ENCODE data around the gene RAB6A. TPM values are rescaled to one million over a fixed set of nuclear protein-coding genes. Genes with fewer than 3 reads are reported as not detected.

RAB6A gene
- total RNA-seq, 4 donors from 2014 or later, result 119 to 178 (median 151) TPM

- TF ChIP-seq, protein P1, sequence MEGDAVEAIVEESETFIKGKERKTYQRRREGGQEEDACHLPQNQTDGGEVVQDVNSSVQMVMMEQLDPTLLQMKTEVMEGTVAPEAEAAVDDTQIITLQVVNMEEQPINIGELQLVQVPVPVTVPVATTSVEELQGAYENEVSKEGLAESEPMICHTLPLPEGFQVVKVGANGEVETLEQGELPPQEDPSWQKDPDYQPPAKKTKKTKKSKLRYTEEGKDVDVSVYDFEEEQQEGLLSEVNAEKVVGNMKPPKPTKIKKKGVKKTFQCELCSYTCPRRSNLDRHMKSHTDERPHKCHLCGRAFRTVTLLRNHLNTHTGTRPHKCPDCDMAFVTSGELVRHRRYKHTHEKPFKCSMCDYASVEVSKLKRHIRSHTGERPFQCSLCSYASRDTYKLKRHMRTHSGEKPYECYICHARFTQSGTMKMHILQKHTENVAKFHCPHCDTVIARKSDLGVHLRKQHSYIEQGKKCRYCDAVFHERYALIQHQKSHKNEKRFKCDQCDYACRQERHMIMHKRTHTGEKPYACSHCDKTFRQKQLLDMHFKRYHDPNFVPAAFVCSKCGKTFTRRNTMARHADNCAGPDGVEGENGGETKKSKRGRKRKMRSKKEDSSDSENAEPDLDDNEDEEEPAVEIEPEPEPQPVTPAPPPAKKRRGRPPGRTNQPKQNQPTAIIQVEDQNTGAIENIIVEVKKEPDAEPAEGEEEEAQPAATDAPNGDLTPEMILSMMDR (IDR thresholded peaks at IDR 0.05), result no peak
- no peak for TF ChIP-seq POLR2A (IDR thresholded peaks at IDR 0.05)
- no peak for DNase-seq (ENCODE audit: low spot score in 2 of 2)
- WGBS, 2 donors, result 40 to 50% methylated on average over 26 of the region's 26 CpGs
- H3K4me3 ChIP-seq (ENCODE audit: low read depth, poor library complexity, severe bottlenecking), result no peak within 1 kb of the TSS
- intact Hi-C loops (cut with DNase I; ENCODE audit: low total_unique reads), result no loop called here
Observed at GRCh38 chr11:73645972-73646631, 114.8 kb downstream of the RAB6A start, which contains the start of gene PLEKHB1. Gene PLEKHB1 (plus strand): TSS chr11:73646581. CDS start chr11:73646609, 28 bp downstream.

DNA sequence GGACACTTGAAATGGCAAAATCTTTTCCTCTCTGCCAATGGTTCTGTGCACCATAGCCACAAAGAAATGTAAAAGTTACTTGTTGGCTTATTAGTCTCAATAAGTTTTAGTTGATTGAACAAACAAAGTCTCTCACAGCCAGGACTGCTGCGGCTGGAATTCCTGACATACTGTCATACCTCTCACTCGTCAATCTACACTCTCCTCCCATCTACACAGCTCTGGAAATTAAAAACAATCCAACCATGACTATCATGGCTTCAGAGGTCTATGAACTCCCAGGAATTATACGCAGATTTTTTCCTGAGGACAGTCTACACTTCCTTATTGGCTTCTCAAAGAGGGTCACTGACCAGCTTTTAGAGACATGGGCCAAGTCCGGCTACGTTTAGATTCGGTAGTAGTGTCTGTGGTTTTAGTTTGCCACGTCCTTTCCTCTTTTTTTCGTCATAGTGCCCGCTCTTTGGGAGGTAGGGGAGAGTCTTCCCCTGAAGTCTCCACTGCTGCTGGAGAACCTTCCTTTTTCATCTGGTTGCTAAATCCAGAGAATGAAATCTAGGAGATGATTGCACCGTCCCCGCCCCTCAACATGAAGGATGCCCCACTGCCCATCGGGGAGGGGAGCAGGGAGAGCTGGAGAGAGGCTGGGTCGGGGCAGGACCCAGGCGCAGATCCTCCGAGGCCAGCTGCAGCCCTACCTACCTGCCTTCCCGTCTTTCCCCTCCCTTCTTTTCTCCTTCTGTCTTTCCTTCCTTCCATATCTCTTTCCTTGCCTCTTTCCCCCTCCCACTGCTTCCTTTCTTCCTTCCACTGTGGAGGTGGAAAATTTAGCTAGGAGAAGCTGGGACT is 115.5 kb downstream of the RAB6A start:
- H3K4me3 ChIP-seq (ENCODE audit: low read depth, poor library complexity, severe bottlenecking), result no peak overlapping the region
- 36 to 46% methylated on average over 16 of the region's 16 CpGs for WGBS, 2 donors
- DNase-seq (ENCODE audit: low spot score in 2 of 2), result no peak
- intact Hi-C loops (cut with DNase I; ENCODE audit: low total_unique reads), result no loop called here
- TF ChIP-seq, protein P1 (IDR thresholded peaks at IDR 0.05), result no peak
- TF ChIP-seq POLR2A (IDR thresholded peaks at IDR 0.05), result no peak

DNA sequence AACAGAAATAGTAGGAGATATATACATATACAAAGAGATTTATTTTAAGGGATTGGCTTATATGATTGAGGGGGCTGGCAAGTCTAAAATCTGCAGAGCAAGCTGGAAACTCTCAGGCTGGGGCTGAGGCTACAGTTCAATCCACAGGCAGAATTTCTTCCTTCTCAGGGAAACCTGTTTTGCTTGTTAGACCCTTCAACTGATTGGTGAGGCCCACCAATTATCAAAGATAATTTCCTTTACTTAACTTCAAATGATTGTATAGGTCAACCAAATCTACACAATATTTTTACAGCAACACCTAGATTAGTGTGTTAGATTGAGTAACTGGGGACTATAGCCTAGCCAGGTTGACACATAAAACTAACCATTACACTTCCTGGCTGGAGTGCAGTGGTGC is 119.2 kb downstream of the RAB6A start:
- no peak overlapping the region for H3K4me3 ChIP-seq (ENCODE audit: low read depth, poor library complexity, severe bottlenecking)
- intact Hi-C loops (cut with DNase I; ENCODE audit: low total_unique reads), result no loop called here
- no peak for DNase-seq (ENCODE audit: low spot score in 2 of 2)
- TF ChIP-seq, protein P1 (IDR thresholded peaks at IDR 0.05), result no peak
- no peak for TF ChIP-seq POLR2A (IDR thresholded peaks at IDR 0.05)

DNA sequence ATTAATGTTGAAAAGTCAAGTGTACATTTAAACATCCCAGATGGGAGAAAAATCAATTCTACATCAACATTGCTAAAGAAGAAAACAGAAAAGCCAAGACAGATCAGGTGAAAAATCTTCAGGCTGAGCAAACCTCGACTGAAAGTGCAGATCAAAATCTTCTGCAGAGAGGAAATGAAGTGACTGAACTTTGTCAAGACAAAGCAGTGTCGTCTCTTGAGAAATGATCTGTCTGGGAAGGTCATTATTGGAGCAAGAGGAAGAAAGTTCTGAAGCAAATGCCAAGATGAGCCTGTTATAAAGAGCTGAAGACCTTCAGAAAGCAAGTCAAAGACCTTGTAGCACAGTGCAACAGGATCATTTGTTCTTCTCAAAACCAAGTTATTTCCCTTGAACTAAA is 120.3 kb downstream of the RAB6A start:
- 61 to 66% methylated on average over 2 of the region's 2 CpGs for WGBS, 2 donors

GRCh38 chr11:73637012-73637411 is 123.9 kb downstream of the RAB6A start:
- intact Hi-C loops (cut with DNase I; ENCODE audit: low total_unique reads), result no loop called here

More for the DNA sequence above, 120.3 kb downstream of the RAB6A start:
- no peak overlapping the region for H3K4me3 ChIP-seq (ENCODE audit: low read depth, poor library complexity, severe bottlenecking)
- intact Hi-C loops (cut with DNase I; ENCODE audit: low total_unique reads), result no loop called here
- no peak for DNase-seq (ENCODE audit: low spot score in 2 of 2)
- TF ChIP-seq, protein P1 (IDR thresholded peaks at IDR 0.05), result no peak
- TF ChIP-seq POLR2A (IDR thresholded peaks at IDR 0.05), result no peak

More at GRCh38 chr11:73637012-73637411, 123.9 kb downstream of the RAB6A start:
- 52 to 54% methylated on average over 1 of the region's 1 CpG for WGBS, 2 donors
- no peak for TF ChIP-seq POLR2A (IDR thresholded peaks at IDR 0.05)
- TF ChIP-seq, protein P1 (IDR thresholded peaks at IDR 0.05), result no peak
- H3K4me3 ChIP-seq (ENCODE audit: low read depth, poor library complexity, severe bottlenecking), result no peak overlapping the region
- DNase-seq (ENCODE audit: low spot score in 2 of 2), result no peak

All from lower leg skin (tissue), 4 donors.